HG03039 (cell line): ENCODE data around the gene BTBD19.
"Not testable (repeated sequence)": the region's sequence is repeated elsewhere in the genome, so short reads cannot be mapped to it uniquely, and the experiment has no call there.

ENCODE experiments used
- ATAC-seq: cut with Tn5 transposase; IDR thresholded peaks from one replicate; pipeline ENCODE4 v1.9.1; 2021; ENCODE audit warnings: mild to moderate bottlenecking, moderate library complexity; ENCODE audit not compliant: unreplicated experiment

The BTBD19 gene

GRCh38 chr1:44808063-44808937, at the start of gene BTBD19:
TSS of gene BTBD19 (plus strand) at chr1:44808523. CDS start at chr1:44808821, 298 bp downstream.
- ATAC-seq = peak; percentile 30

GRCh38 chr1:44759077-44759476, 49.2 kb upstream of the BTBD19 start:
- ATAC-seq = no peak

GRCh38 chr1:44760876-44761275, 47.4 kb upstream of the BTBD19 start:
- no peak for ATAC-seq

- ATAC-seq = not testable (repeated sequence)
Measured at GRCh38 chr1:44766421-44766820, 41.9 kb upstream of the BTBD19 start.

GRCh38 chr1:44775078-44775929, 33.0 kb upstream of the BTBD19 start, which contains the start of gene RPS8:
TSS of gene RPS8 (plus strand) at chr1:44775540. CDS start at chr1:44775597, 57 bp downstream.
- peak; percentile 76 for ATAC-seq

GRCh38 chr1:44775930-44776729, 32.2 kb upstream of the BTBD19 start:
- peak; percentile 11 for ATAC-seq

GRCh38 chr1:44776730-44777068, 31.6 kb upstream of the BTBD19 start:
- ATAC-seq = no peak

GRCh38 chr1:44777547-44777946, 30.8 kb upstream of the BTBD19 start:
- no peak for ATAC-seq

- ATAC-seq = no peak
Measured at GRCh38 chr1:44777969-44778635, 30.2 kb upstream of the BTBD19 start.

GRCh38 chr1:44778705-44779576, 29.4 kb upstream of the BTBD19 start:
- ATAC-seq = no peak

- no peak for ATAC-seq
Measured at GRCh38 chr1:44780583-44781121, 27.7 kb upstream of the BTBD19 start.

- ATAC-seq = no peak
Measured at GRCh38 chr1:44783697-44784093, 24.6 kb upstream of the BTBD19 start.

GRCh38 chr1:44784094-44785028, 24.0 kb upstream of the BTBD19 start:
- no peak for ATAC-seq

- ATAC-seq = no peak
Measured at GRCh38 chr1:44785029-44785380, 23.3 kb upstream of the BTBD19 start.

- no peak for ATAC-seq
Measured at GRCh38 chr1:44785501-44786137, 22.7 kb upstream of the BTBD19 start.

GRCh38 chr1:44786138-44786840, 22.0 kb upstream of the BTBD19 start:
- ATAC-seq = peak; percentile 62

GRCh38 chr1:44786841-44787426, 21.4 kb upstream of the BTBD19 start:
- no peak for ATAC-seq
